HG03103 (cell line): Measurements from ENCODE around the gene SYT17.

ENCODE experiments used
- ATAC-seq: cut with Tn5 transposase; IDR thresholded peaks from one replicate; pipeline ENCODE4 v1.9.1; 2021; ENCODE audit warnings: low read depth; ENCODE audit not compliant: unreplicated experiment

Gene SYT17, protein sequence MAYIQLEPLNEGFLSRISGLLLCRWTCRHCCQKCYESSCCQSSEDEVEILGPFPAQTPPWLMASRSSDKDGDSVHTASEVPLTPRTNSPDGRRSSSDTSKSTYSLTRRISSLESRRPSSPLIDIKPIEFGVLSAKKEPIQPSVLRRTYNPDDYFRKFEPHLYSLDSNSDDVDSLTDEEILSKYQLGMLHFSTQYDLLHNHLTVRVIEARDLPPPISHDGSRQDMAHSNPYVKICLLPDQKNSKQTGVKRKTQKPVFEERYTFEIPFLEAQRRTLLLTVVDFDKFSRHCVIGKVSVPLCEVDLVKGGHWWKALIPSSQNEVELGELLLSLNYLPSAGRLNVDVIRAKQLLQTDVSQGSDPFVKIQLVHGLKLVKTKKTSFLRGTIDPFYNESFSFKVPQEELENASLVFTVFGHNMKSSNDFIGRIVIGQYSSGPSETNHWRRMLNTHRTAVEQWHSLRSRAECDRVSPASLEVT

DNA sequence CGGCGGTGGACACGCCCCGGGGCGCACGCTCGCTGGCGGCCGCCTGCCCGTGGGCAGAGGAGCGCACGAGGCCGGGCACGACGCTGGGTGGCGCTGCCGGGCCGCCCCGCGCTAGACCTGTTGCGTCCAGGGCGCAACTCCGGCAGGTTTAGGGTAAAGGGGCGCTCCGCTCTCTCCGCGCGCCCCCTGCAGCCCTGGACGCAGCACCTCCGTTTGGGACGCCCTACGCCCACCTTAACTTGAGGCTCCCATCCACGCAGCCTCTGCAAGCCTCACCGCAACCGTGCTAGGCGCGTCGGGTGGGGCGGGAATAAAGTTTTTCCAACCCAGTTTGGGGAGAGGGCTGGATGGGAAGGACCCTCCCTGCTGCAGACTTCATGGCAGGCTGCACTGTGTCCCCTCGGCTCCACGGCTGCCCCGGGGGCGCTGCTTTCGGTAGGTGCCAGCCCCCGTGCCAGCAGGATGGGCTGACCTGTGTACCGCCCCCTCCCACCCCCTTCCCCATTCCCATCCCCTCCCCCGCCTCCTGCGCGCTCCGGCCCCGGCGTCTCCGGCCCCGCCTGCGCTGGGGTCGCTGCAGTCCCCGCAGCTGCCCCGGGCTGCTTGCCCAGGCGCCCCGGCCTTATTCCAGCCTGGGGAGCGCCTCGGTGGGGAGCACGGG is at the start of gene SYT17:
Gene SYT17 (plus strand): TSS at position 531 of the 661 bp plus-strand sequence. CDS start 407 bp downstream, outside the sequence.
- no peak for ATAC-seq

DNA sequence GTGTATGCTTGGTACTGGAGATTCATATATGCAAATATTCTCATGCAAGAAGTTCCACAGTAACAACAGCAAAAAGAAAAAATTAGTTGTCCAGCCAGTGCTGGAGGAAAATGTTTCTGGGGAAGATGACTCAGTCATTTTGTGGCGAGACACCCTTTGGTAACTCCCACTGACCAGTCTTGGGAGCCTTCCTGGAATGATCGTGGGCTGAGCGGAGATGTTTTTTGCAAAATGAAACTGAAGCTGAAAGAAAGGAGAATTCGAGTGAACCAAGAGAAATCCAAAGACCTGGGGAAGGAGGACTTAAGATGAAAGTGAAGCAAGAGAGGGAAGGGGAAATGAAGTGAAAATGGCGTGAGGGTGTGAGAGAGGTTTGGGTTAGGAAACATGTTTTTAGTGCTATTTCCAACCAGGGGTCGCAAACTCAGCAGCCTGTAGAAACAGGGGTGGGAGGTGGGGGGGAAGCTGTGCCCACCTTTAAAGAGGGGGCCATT is 49.1 kb upstream of the SYT17 start:
- no peak for ATAC-seq

DNA sequence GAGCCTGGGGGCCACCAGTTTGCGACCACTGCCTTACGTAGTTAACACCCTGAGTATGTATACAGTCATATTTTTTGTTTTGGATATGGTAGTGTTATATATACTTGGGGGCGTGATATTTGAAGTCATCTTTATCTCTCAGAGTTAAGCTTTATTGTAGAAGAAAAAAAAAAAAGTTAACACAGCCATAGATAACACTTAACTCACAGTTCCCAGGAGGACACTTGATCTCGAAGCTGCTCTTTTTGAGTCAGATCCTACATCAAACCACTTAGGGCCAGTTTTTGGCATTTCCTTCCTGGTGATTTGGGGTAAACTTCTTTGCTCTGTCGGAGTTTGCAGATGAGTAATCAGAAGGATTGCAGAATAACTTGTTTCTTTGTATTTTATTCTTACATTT is 48.5 kb upstream of the SYT17 start:
- no peak for ATAC-seq

DNA sequence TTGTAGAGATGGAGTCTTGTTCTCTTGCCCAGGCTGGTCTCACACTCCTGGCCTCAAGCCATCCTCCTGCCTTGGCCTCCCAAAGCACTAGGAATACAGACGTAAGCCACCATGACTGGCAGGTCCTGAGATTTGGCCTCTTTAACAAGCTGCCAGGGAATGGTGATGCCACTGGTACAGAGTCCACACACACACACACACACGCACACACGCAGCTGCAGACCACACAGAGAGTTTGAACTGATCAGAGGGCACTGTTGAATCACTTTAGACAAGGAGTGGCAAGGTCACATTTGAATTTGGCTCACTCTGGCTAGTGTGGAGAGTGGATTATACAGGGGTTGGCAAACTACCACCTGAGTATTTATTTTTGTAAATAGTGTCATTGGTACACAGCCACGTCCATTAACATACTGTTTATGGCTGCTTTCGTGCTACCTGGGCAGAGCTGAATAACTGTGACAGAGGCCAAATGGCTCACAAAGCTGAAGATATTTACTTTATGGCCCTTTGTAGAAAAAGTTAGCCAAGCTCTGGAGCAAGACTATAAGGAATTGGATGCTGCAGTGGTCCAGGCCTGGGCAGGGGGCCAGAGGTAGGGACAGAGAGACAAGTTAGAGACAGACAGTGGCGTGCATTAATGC is 44.4 kb upstream of the SYT17 start:
- ATAC-seq: no peak

DNA sequence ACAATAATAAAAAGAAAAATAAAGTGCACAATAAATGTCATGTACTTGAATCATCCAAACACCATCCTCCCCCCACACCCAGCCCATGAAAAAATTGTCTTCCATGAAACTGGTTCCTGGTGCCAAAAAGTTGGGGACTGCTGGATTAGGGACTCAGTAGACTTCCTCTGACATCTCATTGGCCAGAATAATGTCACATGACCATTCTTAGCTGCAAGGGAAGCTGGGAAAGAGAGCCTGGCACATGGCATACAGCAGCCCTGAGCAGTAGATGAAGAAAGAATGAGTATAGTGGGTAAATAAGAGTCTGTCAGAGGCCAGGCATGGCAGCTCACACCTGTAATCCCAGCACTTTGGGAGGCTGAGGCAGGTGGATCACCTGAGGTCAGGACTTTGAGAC is 41.7 kb upstream of the SYT17 start:
- ATAC-seq: no peak

DNA sequence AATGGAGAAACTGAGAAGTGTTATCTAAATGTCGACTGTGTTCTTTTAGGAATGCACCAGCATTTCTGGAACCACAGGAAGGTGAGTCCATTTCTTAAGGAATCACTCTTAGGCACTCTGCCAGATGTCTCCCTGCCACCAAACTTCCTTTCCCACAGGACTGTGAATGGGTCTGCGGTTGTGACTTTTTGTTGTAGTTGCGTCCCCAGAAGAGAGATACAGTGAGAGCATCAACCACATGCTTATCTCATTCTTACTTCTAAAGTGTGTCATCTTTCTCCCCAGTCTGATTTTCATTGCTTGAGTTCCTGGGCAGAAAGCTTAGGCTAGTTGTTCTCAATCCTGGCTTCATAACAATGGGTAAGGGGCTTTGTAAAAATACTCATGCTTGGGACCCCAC is 40.8 kb upstream of the SYT17 start:
- ATAC-seq: no peak

DNA sequence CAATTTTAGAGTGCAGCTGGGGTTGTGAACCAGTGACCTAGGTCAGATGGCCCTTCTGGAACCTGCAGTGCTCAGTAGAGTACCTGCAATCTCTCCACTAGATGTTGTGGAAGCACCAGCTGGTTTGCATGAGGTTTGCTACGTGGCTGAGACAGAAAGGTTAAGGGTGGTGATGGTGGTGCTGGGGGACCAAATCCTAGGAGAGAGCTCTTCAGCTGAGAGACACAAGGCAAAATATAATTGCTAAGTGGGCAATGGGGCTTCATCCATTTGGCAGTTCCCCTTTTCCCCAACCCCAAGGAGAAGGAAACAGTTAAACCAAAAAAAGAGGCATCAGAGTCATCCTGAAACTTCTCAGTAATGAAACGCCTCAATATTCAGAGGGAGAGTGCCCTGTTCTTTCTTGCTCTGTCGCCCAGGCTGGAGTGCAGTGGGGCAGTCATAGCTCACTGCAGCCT is 40.3 kb upstream of the SYT17 start:
- ATAC-seq: no peak

DNA sequence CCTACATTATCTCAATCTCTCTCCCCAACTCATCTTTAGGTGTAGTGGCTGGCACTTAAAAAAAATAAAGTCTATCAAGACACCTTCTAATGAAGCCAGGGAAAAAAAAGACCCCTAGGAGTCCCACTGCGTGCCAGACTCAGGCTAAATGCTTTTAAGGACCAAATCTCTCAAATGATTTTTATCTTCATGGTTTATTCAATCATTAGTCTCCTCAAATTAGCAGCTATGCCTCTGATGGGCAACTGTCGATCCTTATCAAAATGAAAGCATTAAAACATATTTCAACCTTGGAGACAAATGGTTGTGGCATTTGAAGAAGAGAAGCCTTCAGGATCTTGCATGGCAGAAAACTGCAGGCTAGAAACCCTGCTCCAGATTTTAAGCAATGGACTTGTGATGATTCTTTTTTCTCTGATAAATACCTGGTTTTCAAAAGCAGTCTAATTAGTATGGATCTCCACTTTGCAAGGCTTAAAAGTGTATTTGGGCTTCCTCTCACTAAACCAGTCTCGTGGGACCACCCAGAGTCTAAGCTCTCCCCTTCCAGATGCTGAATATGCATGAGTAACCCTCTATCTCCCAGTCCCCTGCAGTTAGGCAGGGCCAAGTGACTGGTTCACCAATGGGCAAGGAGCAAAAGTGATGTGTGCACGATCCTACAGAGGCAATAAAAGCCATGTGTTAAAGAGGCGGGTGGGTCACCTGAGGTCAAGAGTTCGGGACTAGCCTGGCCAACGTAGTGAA is 39.4 kb upstream of the SYT17 start:
- ATAC-seq: no peak

DNA sequence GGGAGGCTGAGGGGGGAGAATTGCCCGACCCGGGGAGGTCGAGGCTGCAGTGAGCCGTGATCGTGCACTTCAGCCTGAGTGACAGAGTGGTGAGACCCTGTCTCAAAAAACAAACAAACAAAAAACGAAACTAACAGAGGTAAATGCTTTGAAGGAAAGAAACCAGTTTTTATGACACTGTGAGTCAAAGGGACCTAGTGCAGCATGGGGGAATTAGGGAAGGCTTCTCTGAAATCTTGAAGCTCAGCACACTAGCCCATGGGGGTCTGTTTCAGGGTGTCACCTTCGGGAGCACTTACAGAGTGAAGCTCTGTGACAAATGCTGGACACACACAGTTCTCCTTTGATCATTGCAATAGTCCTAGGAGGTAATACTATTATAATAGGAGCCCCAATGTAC is 37.7 kb upstream of the SYT17 start:
- no peak for ATAC-seq

DNA sequence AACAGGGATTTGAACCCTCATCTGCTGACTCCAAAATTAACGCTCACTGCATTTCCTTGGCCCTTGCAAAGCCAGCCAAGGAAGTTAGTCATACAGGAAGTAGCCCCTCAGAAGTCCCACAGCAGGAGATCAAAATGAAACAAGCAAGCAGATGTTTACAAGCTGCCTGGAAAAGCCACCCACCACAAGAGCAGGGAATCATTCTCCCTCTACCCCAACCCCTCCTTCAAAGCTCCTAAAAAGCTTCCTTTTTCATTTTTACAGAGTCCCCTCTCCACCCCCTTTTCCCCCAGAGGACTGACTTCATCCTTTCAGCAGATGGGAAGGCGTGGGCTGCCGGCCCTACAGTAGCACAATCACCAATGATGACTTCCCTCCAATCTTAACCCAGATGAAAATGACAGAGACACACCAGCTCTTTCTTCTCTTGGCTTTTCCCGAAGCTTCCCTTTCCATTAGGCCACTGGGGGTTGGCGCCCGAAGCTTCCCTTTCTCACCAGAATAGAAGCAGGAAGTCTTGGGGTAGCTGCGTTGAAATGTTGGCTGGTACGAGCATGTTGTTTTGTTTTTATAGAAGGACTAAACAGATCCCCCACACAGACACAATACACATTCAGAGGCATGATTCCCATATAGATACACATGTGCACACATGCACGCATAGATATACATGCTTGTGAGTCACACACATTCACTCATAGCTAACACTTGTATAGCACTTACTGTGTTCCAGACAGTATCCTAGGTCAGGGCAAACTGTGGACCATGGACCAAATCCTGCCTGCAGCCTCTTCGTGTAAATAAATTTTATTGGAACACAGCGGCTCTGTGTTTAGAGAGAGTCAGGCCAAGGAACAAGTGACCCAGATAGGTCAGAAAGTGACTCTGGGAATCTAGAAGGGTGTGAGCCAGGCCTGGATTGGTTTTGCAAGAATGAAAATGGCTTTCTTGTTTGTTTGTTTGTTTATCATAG is 36.9 kb upstream of the SYT17 start:
- ATAC-seq: no peak

DNA sequence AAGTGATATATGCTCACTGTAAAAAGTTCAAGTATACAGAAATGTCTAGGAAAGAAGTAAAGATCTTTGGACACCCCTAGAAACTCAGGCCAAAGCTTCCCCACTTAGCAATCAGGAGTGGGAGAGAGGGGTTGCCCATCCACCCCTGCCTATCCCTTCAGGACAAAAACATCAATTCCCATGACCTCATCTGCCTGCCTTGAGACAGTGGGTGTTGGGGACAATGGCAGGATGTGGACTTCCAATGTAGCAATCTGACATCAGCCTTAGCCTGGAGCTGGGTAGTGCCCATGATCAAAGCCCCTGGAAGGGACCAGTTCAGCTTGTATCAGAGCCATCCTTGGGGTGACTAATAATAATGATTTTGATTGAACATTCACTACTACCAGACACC is 36.2 kb upstream of the SYT17 start:
- no peak for ATAC-seq

DNA sequence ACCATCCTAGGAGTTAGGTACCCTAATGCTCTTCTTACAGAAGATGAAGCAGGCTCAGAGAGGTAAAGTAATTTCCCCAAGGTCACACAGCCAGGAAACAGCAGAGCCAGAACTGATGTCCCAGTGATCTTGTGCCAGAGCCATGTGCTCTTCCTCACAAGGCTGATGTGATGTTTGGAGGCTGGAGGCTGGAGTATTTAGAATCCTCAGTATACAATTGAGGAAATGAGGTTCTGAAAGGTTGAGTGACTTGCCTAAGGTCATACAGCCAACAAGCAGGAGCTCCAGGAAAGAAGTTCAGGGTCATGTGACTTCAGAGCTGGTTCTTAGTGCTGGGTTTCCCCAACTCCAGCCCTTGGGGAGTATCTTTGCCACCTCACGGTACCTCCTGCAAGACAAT is 35.8 kb upstream of the SYT17 start:
- ATAC-seq: no peak

DNA sequence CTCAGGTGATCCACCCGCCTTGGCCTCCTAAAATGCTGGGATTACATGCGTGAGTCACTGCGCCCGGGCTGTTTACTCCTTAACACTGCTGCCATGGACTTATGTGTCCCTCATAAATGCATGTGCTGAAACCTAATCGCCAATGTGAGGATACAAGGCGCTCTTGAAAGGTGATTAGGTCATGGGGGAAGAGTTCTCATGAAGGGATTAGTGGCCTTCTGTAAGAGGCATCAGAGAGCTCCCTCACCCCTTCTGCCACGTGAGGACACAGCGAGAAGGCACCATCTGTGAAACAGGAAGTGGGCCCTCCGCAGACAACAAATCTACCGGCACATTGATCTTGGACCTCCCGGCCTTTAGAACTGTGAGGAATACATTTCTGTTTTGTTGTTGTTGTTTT is 35.1 kb upstream of the SYT17 start:
- ATAC-seq: no peak

DNA sequence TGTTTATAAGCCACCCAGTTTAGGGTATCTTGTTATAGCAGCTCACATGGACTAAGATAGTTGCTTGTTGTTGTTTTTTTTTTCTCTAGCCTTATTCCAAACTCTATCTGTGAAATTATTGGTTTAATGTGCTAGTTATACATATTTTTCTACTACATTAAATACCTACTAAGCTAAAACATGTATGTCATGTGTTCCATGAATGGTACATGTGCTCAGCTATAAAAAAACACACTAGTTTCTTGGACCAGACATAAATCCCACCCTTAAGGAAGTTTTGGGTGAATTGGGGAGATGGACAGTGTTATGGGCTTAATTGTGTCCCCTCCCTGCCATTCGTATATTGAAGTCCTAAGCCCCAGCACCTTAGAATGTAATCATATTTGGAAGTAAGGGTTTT is 34.4 kb upstream of the SYT17 start:
- ATAC-seq: no peak

DNA sequence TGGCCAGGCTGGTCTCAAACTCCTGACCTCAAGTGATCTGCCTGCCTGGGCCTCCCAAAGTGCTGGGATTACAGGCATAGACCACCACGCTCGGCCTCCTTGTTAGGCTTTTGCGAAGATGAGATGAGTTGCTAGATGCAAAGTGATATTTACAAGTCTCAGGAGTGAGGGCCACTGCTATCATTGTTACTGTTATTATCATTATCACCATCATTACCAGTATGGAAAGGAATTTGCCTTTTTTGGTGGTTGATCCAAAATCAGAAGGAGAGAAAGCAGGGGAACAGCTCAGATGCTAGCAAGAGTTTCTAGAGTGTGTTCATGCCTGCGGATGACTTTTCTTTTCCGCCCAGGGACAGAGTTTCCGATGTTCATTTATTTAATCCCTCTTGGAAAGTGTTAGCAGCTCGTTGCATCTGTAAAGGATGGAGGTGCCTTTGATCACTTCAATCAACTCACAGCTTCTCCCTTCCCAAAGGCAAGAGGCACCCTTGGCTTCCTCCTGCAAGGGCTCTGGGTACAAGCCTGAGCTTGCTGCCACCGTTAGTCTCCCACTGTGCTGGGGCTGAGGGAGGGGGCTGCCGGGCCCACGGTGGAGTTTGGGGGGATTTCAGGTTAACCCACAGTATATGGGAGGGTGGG is 32.7 kb upstream of the SYT17 start:
- no peak for ATAC-seq

DNA sequence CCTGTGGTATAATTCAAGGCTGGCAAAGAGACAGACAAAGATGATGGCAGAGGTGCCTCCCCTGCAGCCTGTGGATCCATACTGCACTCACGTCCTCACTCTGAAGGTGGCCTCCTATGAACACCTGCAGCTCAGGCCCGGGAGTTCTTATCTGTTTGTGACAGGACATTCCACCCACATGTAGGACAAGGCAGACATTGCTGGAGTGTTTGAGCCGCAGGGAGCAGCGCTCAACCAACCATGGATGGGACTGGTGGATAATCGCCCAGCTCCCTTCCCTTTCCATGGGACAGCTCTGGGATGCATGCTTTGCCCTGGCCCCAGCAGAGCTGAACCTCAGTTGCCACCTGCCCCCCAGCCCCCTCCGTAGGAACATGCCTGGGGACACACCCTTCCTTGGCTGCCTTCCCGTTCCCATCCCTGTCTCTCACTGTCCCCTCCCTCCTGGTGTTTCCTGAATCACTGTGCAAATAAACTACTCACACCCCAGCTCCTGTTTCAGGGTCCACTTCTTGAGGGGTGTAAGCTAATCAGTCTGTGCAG is 32.1 kb upstream of the SYT17 start:
- no peak for ATAC-seq

DNA sequence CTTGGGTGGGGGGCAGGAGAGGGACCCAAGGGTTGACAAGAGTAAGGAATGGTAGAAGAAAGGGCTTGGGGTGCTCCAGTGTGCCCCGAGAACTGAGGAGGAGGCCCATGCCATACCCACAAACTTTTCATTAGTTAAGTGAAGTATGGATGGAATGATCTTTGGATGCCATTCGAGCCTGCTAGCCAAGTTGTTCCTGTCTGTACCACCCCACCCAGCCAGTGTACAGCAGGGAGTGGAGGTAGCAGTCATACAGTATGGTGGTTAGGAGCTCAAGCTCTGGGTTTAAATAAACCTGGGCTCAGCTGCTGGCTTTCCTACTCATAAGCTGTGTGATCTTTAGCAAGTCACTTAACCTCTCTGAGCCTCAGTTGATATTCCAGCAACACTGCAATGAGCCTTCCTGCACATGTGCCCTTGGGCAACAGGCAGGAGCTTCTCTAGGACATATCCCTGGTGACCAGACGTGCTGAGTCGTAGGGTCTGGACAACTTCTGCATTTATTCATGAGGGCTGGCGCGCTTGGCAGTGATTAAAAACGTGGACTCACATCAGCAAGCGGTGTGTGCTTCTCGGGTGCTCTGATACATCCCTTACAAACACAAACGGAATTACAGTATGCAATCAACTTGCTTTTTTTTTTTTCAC is 31.4 kb upstream of the SYT17 start:
- ATAC-seq: no peak
